ENCODE measurements around the gene COBL.

Gene COBL

GRCh38 chr7:50976064-50976463, 340.5 kb downstream of the COBL start:
- no peak overlapping the region for H3K27ac ChIP-seq
- in situ Hi-C loops (cut with HindIII; ENCODE audit: low pct_ligation_motif_present, low sequenced_read_pairs): no loop called here
- no peaks in the 10 kb centered on the region for H3K27me3 ChIP-seq (replicated peaks)
- no peak overlapping the region for H3K4me3 ChIP-seq (ENCODE audit: low read depth, low read length)
- DNase-seq: no peak
- TF ChIP-seq CTCF (IDR thresholded peaks at IDR 0.05; ENCODE audit: low read depth, low read length, missing control alignments): no peak
- no peaks in the 10 kb centered on the region for H3K36me3 ChIP-seq (replicated peaks)

GRCh38 chr7:50974240-50974639, 342.4 kb downstream of the COBL start:
- H3K27me3 ChIP-seq (replicated peaks): no peaks in the 10 kb centered on the region
- no peaks in the 10 kb centered on the region for H3K36me3 ChIP-seq (replicated peaks)
- DNase-seq: no peak
- TF ChIP-seq CTCF (IDR thresholded peaks at IDR 0.05; ENCODE audit: low read depth, low read length, missing control alignments): no peak
- H3K4me3 ChIP-seq (ENCODE audit: low read depth, low read length): no peak overlapping the region
- in situ Hi-C loops (cut with HindIII; ENCODE audit: low pct_ligation_motif_present, low sequenced_read_pairs): no loop called here
- no peak overlapping the region for H3K27ac ChIP-seq

- Histone ChIP-seq H3K27me3 (replicated peaks) (no peaks in the 10 kb centered on the region), H3K27ac (no peak overlapping the region), H3K4me3 (ENCODE audit: low read depth, low read length) (no peak overlapping the region), H3K36me3 (replicated peaks) (no peaks in the 10 kb centered on the region)
- no peak for TF ChIP-seq CTCF (IDR thresholded peaks at IDR 0.05; ENCODE audit: low read depth, low read length, missing control alignments)
- in situ Hi-C loops (cut with HindIII; ENCODE audit: low pct_ligation_motif_present, low sequenced_read_pairs): no loop called here
- no peak for DNase-seq
These were observed 342.8 kb downstream of the COBL start for GRCh38 chr7:50973814-50974213.

- no peak overlapping the region for H3K4me3 ChIP-seq (ENCODE audit: low read depth, low read length)
- in situ Hi-C loops (cut with HindIII; ENCODE audit: low pct_ligation_motif_present, low sequenced_read_pairs): no loop called here
- no peak for TF ChIP-seq CTCF (IDR thresholded peaks at IDR 0.05; ENCODE audit: low read depth, low read length, missing control alignments)
- no peak overlapping the region for H3K27ac ChIP-seq
- H3K27me3 ChIP-seq (replicated peaks): no peaks in the 10 kb centered on the region
- DNase-seq: no peak
- no peaks in the 10 kb centered on the region for H3K36me3 ChIP-seq (replicated peaks)
These were observed 346.5 kb downstream of the COBL start for GRCh38 chr7:50970092-50970491.

All from brain microvascular endothelial cell (primary cell).